ENCODE measurements around the gene ZNF469.

- TF ChIP-seq, protein P1, sequence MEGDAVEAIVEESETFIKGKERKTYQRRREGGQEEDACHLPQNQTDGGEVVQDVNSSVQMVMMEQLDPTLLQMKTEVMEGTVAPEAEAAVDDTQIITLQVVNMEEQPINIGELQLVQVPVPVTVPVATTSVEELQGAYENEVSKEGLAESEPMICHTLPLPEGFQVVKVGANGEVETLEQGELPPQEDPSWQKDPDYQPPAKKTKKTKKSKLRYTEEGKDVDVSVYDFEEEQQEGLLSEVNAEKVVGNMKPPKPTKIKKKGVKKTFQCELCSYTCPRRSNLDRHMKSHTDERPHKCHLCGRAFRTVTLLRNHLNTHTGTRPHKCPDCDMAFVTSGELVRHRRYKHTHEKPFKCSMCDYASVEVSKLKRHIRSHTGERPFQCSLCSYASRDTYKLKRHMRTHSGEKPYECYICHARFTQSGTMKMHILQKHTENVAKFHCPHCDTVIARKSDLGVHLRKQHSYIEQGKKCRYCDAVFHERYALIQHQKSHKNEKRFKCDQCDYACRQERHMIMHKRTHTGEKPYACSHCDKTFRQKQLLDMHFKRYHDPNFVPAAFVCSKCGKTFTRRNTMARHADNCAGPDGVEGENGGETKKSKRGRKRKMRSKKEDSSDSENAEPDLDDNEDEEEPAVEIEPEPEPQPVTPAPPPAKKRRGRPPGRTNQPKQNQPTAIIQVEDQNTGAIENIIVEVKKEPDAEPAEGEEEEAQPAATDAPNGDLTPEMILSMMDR (IDR thresholded peaks at IDR 0.05): no peak
- TF ChIP-seq POLR2A (IDR thresholded peaks at IDR 0.05) (no peak), EP300 (IDR thresholded peaks at IDR 0.05) (no peak)
Observed at GRCh38 chr16:88427376-88427775, 44.6 kb downstream of the ZNF469 start.
